HG02798 (cell line): ENCODE results near the gene ANK2.

Experiments used
- ATAC-seq: cut with Tn5 transposase; IDR thresholded peaks from one replicate; pipeline ENCODE4 v1.9.1; 2021; ENCODE audit warnings: mild to moderate bottlenecking; ENCODE audit not compliant: unreplicated experiment, poor library complexity

The ANK2 gene

DNA sequence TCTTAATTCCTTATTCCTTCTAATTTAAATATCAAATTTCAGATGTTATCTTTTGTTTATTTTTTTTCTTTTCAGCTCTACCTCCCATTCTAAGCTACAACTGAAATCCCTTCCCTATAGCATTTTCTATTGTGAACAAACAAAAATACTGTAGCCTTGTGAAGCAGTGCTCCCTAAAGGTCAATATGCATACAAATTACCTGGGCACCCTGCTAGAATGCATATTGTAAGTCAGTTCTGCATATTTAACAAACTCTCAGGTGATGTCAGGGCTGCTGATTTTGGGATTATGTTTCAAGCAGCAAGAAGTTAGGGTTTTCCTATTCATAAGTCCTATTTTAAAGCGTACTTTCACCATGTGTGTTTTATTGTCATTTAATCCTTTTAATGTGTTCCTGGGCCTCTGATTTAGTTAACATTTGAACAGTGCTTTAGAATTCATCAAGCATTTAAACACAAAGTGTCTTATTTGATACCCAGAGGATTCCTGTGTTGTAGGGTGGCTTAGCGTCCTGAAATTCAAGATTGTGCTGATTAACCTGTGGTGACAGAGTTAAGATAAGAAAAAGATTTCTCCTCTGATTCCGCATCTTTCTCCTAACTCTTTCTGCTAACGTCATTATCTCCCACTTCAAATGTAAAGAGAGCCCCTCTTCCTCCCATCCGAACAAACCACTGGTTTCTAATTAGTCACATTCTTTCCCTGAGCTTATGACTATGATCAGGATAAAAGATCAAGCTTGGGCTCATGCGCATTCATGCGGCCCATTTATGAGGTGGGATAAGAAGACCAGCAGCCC is 221.3 kb downstream of the ANK2 start:
- ATAC-seq = no peak

DNA sequence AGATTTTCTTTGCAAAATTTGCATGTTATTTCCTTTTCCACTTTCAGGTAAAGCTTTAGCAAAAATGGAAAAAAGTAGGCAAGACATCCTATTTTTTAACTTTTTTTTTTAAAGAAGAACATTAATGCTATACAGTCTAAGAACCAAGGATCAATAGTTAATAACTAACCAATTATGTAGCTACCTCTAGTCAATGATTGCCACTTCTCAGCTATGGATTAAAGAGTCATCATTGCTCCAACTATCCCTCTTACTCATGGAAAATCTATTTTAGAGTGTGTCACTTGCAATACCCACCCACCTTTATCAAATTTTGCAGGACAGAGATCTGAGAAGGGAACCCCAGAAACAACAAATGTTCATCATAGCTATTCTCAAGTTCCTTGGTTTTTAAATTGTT is 223.1 kb downstream of the ANK2 start:
- ATAC-seq = no peak

DNA sequence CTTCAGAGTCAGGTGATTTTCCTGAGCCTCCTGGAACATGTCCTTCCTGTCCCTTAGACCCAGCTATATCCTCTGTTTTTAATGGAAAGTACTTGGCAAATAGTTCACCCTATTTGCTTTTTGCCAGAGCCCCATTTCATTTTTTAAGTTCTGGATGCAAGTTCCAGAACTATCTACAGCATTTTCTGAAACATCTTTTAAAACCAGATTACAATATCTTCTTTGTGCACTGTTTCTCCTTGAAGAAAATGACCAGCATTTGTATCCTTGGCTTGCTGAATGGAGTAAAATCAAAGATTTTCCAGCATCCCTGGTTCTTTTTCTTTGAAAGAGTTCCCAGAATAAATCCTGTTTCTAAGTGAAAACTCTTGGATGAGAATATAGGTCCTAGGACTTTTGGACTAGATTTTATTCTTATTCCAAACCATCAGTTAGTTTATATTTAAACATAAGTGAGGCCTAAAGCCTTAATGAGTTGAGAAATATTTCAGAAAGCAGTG is 224.3 kb downstream of the ANK2 start:
- no peak for ATAC-seq

DNA sequence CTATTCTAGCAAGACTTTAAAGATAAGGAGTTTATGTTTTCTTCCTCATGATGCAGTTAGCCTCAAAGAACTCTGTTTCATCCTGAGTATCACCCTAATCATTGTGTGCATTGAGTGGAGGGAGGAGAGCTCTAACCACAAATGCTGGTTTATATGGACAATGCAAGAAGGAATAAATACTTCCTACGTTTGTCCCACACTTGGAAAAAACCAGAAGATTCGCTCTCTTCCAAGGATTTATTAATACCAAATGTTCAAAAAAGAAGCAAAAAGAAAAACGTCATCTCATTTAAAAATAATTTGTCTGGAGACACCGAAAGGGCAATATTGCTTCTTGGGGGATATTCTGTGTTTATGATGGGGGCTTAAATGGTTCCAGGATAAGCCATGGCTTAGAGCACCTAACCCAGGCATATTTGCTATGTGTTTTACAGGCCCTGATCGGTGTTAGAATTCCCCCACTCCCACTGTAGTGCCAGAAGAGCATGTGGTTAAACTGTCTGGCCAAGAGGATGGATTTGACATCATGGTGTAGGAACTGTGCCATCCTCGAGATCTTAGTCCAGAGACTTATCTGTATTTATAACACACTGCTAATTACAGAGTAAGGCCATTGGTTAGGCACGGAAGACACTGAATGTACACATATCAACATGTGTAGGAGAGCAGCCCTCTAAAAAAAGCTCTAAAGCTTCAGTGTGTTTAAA is 227.2 kb downstream of the ANK2 start:
- no peak for ATAC-seq

DNA sequence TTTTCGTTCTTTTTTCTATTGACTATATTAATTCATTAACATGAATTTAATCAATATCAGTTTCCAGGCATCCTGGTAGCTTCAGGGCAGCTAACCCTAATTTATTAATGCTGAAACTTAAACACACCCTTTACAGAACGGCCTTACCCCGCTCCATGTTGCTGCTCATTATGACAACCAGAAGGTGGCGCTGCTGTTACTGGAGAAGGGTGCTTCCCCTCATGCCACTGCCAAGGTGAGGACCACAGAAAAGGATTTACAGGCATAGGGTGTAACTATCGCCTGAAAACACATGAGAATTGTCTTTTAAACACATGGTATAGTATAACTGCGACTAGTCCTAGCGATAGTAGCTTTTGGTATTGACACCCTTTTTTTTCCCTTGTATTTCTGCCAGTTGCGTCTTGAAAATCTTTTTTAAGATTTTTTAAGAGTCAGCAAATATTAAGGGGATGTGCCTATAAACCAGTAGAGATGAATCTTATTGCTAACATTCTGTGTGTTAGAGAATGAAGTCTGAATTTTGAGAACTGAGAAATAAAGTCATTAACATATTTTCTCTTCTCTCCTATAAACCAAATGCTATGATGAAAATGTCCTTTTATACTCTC is 229.0 kb downstream of the ANK2 start:
- peak; percentile 99 for ATAC-seq

DNA sequence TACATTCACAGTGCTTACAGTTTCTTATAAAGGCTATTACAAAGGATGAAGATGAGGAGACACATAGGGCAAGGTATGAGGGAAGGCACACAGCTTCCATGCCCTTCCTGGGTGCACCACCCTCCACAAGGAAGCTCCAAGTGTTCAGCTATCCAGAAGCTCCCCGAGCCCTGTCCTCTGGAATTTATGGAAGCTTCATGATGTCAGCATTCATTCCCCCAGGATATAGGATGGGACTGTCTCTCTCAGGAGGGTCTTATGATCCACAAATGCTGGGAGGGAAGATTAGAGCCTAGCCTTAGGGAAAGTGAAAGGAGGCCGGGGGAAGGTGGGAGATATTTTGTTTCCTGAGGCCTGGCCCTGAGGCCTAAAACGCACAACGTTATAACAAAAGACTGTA is 236.0 kb downstream of the ANK2 start:
- no peak for ATAC-seq

DNA sequence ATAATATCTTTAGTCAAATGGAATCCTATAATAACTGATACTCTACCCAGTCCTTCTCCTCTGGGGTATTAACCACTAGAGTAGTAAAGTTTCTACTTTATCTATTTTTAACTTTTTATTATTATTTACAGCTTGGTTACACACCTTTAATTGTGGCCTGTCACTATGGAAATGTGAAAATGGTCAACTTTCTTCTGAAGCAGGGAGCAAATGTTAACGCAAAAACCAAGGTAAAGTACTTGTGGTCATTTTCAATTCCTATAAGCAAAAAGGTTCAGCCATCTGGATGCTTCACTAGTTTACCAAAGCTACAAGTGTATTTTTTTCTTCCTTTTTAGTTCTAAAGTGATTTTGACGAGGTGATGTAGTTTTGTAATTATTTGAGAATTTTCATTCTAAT is 238.8 kb downstream of the ANK2 start:
- no peak for ATAC-seq

DNA sequence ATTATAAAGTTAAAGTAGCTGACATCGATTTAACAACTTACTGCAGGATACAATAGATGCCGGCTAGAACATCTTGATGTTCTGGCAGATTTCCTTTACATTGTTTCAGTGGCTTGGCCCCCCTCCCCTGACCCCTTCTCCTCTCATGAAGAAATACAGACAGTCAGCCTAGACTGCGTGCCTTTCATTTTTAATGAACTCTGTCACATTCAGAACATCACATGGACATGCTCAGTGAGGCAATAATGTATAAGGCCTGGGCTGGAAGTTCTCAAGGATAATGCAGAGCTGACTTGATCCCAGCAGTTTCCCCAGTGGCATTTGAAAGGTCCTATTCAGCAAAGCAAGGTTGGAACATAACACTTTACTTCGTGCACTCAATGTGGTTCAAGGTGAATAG is 239.2 kb downstream of the ANK2 start:
- ATAC-seq = no peak

DNA sequence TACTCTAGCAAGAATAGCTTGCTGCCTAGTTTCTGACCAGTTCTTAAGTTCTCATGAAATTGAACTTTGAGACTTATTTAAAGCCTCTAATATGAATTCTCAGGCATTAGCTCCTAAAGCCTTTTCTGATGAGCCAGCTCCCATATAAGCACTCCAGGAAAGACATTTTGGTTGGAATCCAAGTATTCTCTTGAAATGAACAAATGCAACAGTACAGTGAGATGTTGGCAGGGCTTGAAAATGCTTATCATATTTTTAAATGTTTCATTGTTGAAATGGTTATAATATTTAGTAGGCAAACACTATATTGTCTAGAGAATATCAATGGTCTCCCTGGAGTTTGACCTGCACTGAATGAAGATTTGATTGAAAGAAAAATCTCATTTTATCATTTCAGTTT is 240.3 kb downstream of the ANK2 start:
- ATAC-seq = no peak

DNA sequence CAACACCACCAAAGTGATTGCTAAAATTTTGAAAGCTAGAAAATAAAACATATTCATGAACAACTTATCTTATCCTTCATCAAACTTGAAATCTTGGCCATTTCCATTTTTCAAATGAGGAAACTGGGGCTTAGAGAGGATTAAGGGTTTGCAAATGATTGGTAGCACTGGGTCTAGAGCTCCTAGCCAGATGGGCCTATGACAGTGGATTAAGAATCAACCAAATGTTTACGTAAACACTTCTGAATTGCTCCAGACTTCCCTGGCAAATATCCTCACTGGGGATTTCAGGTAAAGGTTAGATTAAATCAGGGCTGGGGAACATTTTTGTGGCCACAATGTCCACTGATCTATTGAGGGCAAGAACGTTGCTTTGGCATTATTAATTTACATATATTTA is 241.2 kb downstream of the ANK2 start:
- ATAC-seq = no peak

DNA sequence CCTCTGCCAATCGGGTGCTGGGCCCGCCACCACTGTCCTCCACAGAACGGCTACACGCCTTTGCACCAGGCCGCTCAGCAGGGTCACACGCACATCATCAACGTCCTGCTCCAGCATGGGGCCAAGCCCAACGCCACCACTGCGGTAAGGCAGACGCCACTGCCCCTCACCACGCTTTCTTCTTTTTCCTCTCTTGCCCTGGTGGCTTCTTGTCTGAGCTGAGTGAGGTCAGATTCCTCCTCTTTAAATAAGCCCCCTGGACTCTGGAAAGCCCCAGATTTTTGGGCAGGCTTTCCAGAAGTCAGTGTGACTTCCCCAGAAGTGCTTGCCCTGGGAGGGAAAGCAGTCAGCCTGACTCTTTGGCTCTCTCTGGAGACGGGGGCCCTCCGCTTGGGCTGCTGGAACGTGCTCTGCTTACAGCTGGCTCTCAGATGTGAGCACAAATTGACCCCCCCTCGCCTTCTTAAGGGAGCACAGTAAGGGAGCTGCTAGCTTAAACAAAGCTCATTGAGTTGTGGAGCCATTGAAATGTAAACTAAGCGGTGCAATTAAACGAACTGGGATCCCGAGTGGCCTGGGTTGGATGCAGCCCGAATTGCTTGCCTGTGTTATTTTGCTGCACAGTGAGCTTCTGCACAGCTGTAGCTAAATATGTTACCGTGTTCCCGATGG is 243.1 kb downstream of the ANK2 start:
- no peak for ATAC-seq

DNA sequence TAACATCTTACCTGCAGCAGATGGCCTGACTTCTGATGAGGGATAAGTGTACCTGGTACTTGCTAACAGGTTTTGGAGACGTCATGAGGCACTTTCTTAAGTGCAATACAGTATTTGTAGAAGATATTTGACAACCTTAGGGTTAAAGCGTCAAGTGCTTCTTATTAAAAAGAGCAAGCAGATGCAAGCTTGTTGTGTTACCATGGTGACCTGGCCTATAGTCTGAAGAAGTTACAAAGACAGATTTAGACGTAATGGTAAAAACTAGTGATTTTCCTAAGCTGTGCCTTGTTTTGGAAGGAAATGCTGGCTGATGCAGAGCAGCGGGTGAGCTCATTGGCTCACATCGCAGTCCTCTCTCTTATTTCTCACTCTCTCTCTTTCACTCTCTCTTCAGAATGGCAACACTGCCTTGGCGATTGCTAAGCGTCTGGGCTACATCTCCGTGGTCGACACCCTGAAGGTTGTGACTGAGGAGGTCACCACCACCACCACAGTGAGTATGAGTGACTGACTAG is 243.6 kb downstream of the ANK2 start:
- no peak for ATAC-seq

DNA sequence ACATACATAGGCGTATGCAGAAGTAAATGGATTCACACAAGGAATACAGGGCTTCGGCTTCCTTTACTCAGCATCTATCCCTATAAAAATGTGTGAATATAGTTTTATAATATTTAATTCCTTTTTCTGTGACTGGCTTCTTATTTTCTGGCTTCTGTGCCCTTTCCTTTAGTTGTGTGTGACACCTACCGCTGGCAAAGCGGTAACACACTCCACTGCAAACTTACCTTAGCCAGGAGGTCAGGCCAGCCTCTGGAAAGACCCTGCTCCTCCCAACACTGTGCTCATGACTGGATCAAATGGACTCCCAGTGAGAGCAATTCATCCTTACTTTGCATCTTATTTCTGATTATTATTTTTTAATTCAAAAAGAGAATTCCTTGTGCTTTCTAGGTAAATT is 244.2 kb downstream of the ANK2 start:
- no peak for ATAC-seq

DNA sequence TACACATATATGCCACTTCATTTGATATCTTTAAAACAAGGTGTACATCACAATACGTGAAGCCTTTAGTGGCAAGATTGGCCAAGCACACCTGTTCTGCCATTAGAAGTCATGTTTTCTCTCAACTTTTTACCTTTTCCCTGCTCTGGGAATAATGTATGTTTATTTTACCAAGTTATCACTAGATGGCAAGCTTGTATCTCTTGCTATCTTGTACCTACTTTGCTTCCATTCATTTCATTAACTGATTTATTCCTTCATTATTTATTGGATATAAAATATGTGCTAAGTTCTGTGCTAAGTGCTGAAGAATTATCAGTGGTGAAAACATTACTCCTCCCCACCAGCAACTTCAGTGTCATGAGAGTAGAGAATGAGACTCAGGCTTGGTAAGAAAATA is 245.5 kb downstream of the ANK2 start:
- no peak for ATAC-seq

DNA sequence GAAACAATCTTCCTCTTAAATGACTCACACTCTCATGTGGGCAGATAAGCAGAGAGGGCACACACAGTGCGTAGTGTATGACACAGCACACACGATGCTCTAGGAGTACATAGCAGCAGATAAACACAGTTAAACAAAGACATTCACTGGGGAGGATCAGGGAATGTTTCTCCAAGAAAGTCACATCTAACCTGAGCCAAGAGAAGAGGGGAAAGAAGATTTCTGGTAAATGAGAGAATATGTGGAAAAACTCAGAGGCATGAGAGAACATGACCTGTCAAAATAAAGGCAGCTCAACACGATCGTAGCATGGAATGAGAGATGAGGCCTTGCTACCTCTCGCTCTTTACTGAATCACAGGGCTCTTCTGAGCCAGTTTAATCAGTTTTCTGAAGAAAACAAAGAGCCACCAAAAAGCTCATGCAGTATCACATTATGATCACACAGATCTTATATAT is 251.0 kb downstream of the ANK2 start:
- no peak for ATAC-seq

DNA sequence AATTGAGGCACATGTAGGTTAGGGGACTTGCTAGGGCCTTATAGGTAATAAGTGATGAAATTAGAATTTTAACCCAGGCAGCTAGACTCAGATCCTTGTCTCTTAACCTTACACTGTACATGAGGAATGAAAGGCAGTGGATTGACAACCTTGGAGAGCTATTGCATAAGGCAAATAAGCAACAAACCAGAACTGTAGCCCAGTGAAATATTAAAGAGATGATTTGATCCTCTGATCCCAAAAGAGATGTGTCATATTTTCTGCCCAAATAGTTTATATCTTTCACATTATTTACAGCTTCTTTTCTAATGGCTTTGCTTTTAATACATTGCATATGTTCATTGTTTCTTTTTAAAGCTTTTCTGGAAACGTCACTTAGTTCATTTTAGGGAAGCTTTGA is 252.6 kb downstream of the ANK2 start:
- no peak for ATAC-seq

DNA sequence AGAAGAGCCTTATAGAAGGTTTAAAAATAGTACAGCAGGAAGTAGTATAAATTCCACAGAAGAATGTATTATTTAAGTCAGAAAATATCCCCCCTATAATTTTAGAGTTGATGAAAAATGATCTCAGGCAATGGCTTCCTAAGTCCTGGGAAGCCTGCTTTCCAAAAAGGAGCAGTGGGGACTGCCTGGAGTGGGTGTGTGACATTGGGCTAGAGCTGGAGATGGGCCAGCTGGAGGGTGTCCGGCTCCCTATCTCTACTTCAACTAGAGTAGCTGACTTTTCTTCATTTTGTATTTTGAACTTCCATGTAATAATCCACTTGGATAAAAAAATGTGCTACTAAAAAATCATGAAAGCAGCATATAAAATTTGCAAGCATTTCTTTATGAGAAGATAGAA is 253.9 kb downstream of the ANK2 start:
- ATAC-seq = no peak

DNA sequence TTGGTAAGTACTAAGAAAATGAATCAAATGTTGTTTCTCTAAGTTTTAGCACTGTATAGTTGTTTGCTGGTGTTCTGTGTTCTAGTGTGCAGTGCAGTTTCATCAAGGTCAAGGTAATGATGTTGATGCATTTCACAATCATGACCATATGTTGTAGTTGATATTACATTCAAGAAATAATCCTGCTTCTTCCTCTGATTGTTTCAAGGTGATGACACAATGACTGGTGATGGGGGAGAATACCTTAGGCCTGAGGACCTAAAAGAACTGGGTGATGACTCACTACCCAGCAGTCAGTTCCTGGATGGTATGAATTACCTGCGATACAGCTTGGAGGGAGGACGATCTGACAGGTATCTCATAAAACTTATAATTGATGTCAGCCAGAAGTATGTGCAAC is 261.6 kb downstream of the ANK2 start:
- no peak for ATAC-seq

DNA sequence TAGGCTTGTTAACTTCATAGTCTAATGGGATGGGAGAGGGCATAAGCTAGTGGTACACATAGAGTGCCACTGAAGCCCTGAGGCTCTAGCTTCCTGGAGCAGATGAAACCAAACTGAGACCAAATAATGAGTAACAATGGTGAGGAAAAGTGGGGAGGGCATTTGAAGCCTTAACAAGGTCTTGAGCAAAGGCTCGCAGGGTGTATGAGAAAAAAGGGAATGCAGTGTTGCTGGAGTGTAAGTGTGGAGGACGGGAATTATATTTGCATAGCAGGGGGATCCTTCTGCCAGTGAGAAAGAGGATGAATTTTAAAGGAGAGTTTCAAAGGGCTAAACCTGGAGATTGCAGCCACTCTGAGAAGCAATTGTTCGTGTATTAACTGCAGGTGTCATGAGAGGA is 263.1 kb downstream of the ANK2 start:
- ATAC-seq = no peak

DNA sequence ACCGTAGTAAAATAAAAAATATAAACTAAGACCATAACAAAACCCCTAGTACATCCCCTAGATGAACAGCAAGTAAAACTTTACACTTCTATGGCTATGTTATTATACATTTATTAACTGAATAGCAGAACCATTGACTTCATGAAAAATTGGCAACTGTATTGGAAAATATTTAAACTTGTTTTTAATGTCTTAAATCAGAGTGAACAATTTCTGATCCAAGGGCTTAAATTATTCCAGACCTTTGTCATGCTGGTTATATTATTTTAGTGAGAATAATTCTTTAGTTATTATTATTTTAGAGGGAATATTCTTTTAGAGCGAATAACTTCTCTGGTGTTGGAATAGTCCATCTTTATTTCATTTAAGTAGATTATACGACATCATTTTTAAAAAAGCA is 265.0 kb downstream of the ANK2 start:
- no peak for ATAC-seq

DNA sequence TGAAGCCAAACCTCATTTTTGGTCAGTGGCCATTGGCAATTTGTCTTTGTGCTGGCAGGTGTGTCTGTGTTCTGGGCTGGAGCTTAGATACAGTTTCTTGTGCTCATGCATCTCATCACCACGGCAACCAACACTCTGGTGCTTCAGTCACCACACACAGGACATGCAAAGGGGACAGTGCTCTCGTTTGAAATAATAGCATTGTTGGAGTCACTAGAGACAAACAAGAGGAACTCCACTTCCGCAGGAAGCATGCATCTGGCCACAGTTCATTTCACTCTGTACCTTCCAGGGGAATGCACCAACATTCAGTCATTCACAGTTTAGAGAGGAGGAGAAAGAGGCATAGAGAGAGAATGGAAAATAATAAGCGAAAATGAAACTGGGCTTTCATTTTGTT is 267.4 kb downstream of the ANK2 start:
- ATAC-seq = peak; percentile 89
